ENCODE results near the gene CHIT1. TPM values are rescaled to one million over a fixed set of nuclear protein-coding genes. Genes with fewer than 3 reads are reported as not detected.
"Not testable (repeated sequence)": the region's sequence is repeated elsewhere in the genome, so short reads cannot be mapped to it uniquely, and the experiment has no call there.

The CHIT1 gene
- total and polyA plus RNA-seq, 8 donors, result 0.05 to 0.38 (median 0.24) TPM

GRCh38 chr1:203252678-203253077, 23.2 kb upstream of the CHIT1 start:
- Histone ChIP-seq H3K36me3 (no peaks in the 10 kb centered on the region), H3K27me3 (no peaks in the 10 kb centered on the region), H3K27ac (no peak overlapping the region), H3K4me1 (no peaks in the 10 kb centered on the region), H3K4me3 (no peak overlapping the region), H3K9me3 (no peaks in the 10 kb centered on the region)
- DNase-seq (no peak), FAIRE-seq (no peak), ATAC-seq (no peak)
- WGBS, 2 donors, result 69 to 76% methylated on average over 3 of the region's 3 CpGs
- intact Hi-C loops (cut with DNase I), result no loop called here
- TF ChIP-seq CTCF (IDR thresholded peaks at IDR 0.05), result no peak

- no peaks in the 10 kb centered on the region for H3K4me1 ChIP-seq
- DNase-seq, result no peak
- H3K9me3 ChIP-seq, result no peaks in the 10 kb centered on the region
- no peak overlapping the region for H3K27ac ChIP-seq
- 87 to 91% methylated on average over 2 of the region's 2 CpGs for WGBS, 2 donors
- no peak for FAIRE-seq
- no peak for TF ChIP-seq CTCF (IDR thresholded peaks at IDR 0.05)
- H3K36me3 ChIP-seq, result no peaks in the 10 kb centered on the region
- ATAC-seq, result no peak
- H3K4me3 ChIP-seq, result no peak overlapping the region
- intact Hi-C loops (cut with DNase I), result no loop called here
- no peaks in the 10 kb centered on the region for H3K27me3 ChIP-seq
These were observed 22.0 kb upstream of the CHIT1 start for GRCh38 chr1:203251466-203251865.

DNA sequence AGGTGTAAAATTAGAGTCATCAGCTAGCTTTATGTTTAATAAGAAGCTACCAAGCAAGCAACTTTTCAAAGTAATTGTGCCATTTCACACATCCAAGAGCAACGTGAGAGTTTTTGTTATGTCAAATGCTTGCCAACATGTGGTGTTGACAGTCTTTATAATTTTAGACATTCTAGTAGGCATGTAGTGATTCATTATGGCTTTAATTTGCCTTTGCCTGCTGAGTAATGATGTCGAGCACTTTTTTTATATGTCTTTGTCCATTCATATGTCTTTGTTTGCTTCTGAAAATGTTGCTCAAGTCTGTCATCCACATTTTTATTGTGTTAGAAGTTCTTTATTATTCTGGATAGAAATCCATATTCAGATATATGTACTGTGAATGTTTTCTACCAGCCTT, 21.4 kb upstream of the CHIT1 start:
- Histone ChIP-seq H3K36me3 (no peaks in the 10 kb centered on the region), H3K9me3 (no peaks in the 10 kb centered on the region), H3K27ac (no peak overlapping the region), H3K4me3 (no peak overlapping the region), H3K4me1 (no peaks in the 10 kb centered on the region), H3K27me3 (no peaks in the 10 kb centered on the region)
- ATAC-seq (no peak), DNase-seq (no peak), FAIRE-seq (no peak)
- WGBS, 2 donors, result 19 to 29% methylated on average over 2 of the region's 2 CpGs
- intact Hi-C loops (cut with DNase I), result no loop called here
- no peak for TF ChIP-seq CTCF (IDR thresholded peaks at IDR 0.05)

DNA sequence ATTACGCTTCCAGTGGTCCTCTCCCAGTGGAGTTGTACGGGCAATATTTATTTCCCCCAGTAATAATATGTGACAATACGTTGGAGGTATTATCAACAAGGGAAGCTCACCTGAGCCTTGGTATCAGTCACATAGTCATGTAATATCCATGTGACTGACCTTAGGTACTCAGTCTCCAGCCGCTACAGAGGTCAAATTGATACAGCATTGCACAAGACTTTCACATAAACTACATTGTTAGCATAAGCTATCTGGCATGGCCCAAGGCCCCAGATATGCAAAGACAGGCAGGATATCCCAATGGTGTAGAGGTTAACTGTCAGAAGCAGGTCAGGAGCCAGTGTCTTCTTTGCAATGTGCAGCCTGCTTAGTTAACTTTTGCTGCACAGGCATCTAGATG, 15.3 kb upstream of the CHIT1 start:
- WGBS, 2 donors, result 47 to 48% methylated on average over 4 of the region's 4 CpGs
- Histone ChIP-seq H3K4me1 (no peaks in the 10 kb centered on the region), H3K27ac (no peak overlapping the region), H3K4me3 (no peak overlapping the region), H3K36me3 (no peaks in the 10 kb centered on the region), H3K27me3 (no peaks in the 10 kb centered on the region), H3K9me3 (no peaks in the 10 kb centered on the region)
- TF ChIP-seq CTCF (IDR thresholded peaks at IDR 0.05), result no peak
- DNase-seq, result no peak
- FAIRE-seq, result no peak
- no peak for ATAC-seq
- intact Hi-C loops (cut with DNase I), result no loop called here

DNA sequence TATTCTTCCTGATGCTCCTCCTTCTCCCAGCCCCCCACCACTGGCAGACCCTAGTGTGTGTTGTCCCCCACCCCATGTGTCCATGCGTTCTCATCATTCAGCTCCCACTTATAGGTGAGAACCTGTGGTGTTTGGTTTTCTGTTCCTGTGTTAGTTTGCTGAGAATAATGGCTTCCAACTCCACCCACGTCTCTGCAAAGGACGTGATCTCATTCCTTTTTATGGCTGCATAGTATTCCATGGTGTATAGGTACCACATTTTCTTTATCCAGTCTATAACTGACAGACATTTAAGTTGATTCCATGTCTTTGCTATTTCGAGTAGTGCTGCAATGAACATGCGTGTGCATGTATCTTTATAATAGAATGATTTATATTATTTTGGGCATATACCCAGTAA, 12.2 kb upstream of the CHIT1 start:
- H3K27ac ChIP-seq; intact Hi-C loops (cut with DNase I); ATAC-seq; FAIRE-seq; DNase-seq; H3K4me3 ChIP-seq; H3K27me3 ChIP-seq; H3K36me3 ChIP-seq; H3K9me3 ChIP-seq; H3K4me1 ChIP-seq: not testable (repeated sequence)
- WGBS, 2 donors, result 66 to 75% methylated on average over 5 of the region's 5 CpGs
